Keratinocyte (primary cell): ENCODE data around the gene USP34. TPM values are rescaled to one million over a fixed set of nuclear protein-coding genes. Genes with fewer than 3 reads are reported as not detected.

Experiments used
- DNase-seq: peaks from one replicate; pipeline ENCODE4 v3.0.0-alpha.2; 2011; ENCODE audit warnings: low read depth, missing footprints, low spot score
- FAIRE-seq: peaks from 2 replicates; lab custom pipeline; 2011; peaks lifted over from hg19 to GRCh38; lab: Jason Lieb, UNC
- H2AFZ ChIP-seq: 2 replicates; pipeline ENCODE4 v1.6.0; 2012; ENCODE audit warnings: low read length, control low read depth, inconsistent platforms; ENCODE audit not compliant: control insufficient read depth
- H3K27ac ChIP-seq: 2 replicates; pipeline ENCODE4 v1.5.1; 2011; ENCODE audit warnings: low read length; ENCODE audit not compliant: control insufficient read depth, insufficient read depth
- H3K27me3 ChIP-seq: 3 replicates; pipeline ENCODE4 v1.6.0; 2011; ENCODE audit warnings: low read length; ENCODE audit not compliant: control insufficient read depth, insufficient read depth; ENCODE audit errors: extremely low read depth
- H3K36me3 ChIP-seq, 2 experiments: 2 replicates in 1 of 2; 3 replicates in 1 of 2; pipeline ENCODE4 v1.5.1; 2011; ENCODE audit warnings: low read length in 2 of 2, mild to moderate bottlenecking in 1 of 2; ENCODE audit not compliant: control insufficient read depth in 2 of 2, insufficient read depth in 2 of 2; ENCODE audit errors: extremely low read depth in 1 of 2
- H3K4me1 ChIP-seq: 3 replicates; pipeline ENCODE4 v1.5.1; 2011; ENCODE audit warnings: low read length; ENCODE audit not compliant: control insufficient read depth, insufficient read depth; ENCODE audit errors: extremely low read depth
- H3K4me2 ChIP-seq: 3 replicates; pipeline ENCODE4 v1.6.0; 2011; ENCODE audit warnings: low read depth, low read length; ENCODE audit not compliant: control insufficient read depth, insufficient read depth; ENCODE audit errors: extremely low read depth
- H3K4me3 ChIP-seq, 3 experiments: fragments of 200-600 bp in 1 of 3; sonication (generic) in 1 of 3; 2 replicates in 2 of 3; 3 replicates in 1 of 3; pipeline ENCODE4 v1.5.1; 2011 to 2016; ENCODE audit warnings: low read length in 3 of 3, mild to moderate bottlenecking in 3 of 3, control low read depth in 2 of 3, inconsistent platforms in 1 of 3, low read depth in 1 of 3, mixed read lengths in 1 of 3, mixed run types in 1 of 3, moderate library complexity in 1 of 3; ENCODE audit not compliant: control insufficient read depth in 2 of 3, insufficient read depth in 2 of 3; ENCODE audit errors: extremely low read depth in 1 of 3
- H3K79me2 ChIP-seq: 2 replicates; pipeline ENCODE4 v1.6.0; 2012; ENCODE audit warnings: low read length; ENCODE audit not compliant: control insufficient read depth, insufficient read depth
- H3K9ac ChIP-seq: 3 replicates; pipeline ENCODE4 v1.6.0; 2011; ENCODE audit warnings: low read length; ENCODE audit not compliant: control insufficient read depth, insufficient read depth; ENCODE audit errors: extremely low read depth
- H3K9me1 ChIP-seq: 3 replicates; pipeline ENCODE4 v1.6.0; 2011; ENCODE audit warnings: low read length; ENCODE audit not compliant: control insufficient read depth, insufficient read depth; ENCODE audit errors: extremely low read depth
- H3K9me3 ChIP-seq: 2 replicates; pipeline ENCODE4 v1.5.1; 2012; ENCODE audit warnings: low read depth, low read length; ENCODE audit not compliant: control insufficient read depth
- H4K20me1 ChIP-seq: 3 replicates; pipeline ENCODE4 v1.6.0; 2011; ENCODE audit warnings: low read length; ENCODE audit not compliant: control insufficient read depth, insufficient read depth; ENCODE audit errors: extremely low read depth
- EZH2 ChIP-seq: IDR thresholded peaks from one replicate; pipeline ENCODE4 v1.6.1; 2012; ENCODE audit warnings: inconsistent platforms, mild to moderate bottlenecking, low read length, moderate library complexity
- dilution Hi-C: fragments of 300-500 bp; cut with MboI; formaldehyde crosslinking; loops from one replicate; pipeline ENCODE4 v1.7.0; 2020; ENCODE audit warnings: low sequenced_read_pairs; ENCODE audit not compliant: extremely low pct_ligation_motif_present
- polyA plus RNA-seq, 5 experiments: library from polyadenylated mRNA; depleted of rRNA in 3 of 5; stranded (reverse) in 3 of 5; stranded (forward) in 1 of 5; unstranded in 1 of 5; fragments of >200 nt; gene quantifications; 1 replicate in 1 of 5; 2 replicates in 3 of 5; 3 replicates in 1 of 5; pipeline versions ENCODE4 v1.2.1 to v1.2.3, GENCODE V29; 2011 to 2012; ENCODE audit warnings: missing spikeins in 2 of 5, low read depth in 1 of 5, low replicate concordance in 1 of 5
- TF ChIP-seq, protein P1 (sequence below), 3 experiments: IDR thresholded peaks in 1 of 3; conservative IDR thresholded peaks in 1 of 3; optimal IDR thresholded peaks in 1 of 3; 2 replicates in 2 of 3; 3 replicates in 1 of 3; pipeline versions ENCODE3 to v1.5.1; 2011; ENCODE audit warnings: low read length in 3 of 3, mild to moderate bottlenecking in 3 of 3, moderate library complexity in 2 of 3, control low read depth in 1 of 3, inconsistent platforms in 1 of 3; ENCODE audit not compliant: insufficient read depth in 2 of 3; ENCODE audit errors: extremely low read depth in 1 of 3

USP34 gene
- polyA plus RNA-seq, 1 donor (not counting 4 experiments of a cell fraction or from before 2014, with no cell fraction given), result 54.7 TPM

DNA sequence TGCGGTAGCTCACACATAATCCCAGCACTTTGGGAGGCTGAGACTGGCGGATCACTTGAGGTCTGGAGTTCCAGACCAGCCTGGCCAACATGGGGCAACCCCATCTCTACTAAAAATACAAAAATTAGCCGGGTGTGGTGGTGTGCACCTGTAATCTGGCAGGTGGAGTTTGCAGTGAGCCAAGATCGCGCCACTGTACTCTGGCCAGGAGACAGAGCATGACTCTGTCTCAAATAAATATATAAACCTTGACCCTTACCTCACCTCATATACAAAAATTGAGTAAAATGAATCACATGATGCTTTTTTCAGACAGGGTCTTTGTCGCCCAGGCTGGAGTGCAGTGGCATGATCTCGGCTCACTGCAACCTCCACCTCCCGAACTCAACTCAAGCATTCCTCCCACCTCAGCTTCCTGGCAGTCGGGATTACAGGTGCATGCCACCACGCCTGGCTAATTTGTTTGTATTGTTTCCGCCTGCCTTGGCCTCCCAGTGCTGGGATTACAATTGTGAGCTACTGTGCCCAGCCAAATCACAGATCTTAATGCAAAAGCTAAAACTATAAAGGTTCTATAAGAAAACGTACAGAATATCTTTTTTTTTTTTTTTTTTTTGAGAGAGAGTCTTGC, 42.0 kb upstream of the USP34 start:
- Histone ChIP-seq H3K79me2 (peaks cover 97% of the 10 kb centered on the region), H3K27ac (no peak overlapping the region), H3K4me2 (no peak overlapping the region), H3K9ac (no peak overlapping the region), H3K9me1 (no peaks in the 10 kb centered on the region), H3K4me3 (no peak overlapping the region), H2AFZ (no peak overlapping the region), H4K20me1 (peaks cover 24% of the 10 kb centered on the region), H3K27me3 (no peaks in the 10 kb centered on the region), H3K9me3 (no peaks in the 10 kb centered on the region), H3K36me3 (peaks cover 10 to 30% of the 10 kb centered on the region in 2 experiments), H3K4me1 (no peaks in the 10 kb centered on the region)
- DNase-seq (no peak), FAIRE-seq (no peak)
- dilution Hi-C loops, result no loop called here
- no peak for TF ChIP-seq EZH2
- TF ChIP-seq, protein P1, sequence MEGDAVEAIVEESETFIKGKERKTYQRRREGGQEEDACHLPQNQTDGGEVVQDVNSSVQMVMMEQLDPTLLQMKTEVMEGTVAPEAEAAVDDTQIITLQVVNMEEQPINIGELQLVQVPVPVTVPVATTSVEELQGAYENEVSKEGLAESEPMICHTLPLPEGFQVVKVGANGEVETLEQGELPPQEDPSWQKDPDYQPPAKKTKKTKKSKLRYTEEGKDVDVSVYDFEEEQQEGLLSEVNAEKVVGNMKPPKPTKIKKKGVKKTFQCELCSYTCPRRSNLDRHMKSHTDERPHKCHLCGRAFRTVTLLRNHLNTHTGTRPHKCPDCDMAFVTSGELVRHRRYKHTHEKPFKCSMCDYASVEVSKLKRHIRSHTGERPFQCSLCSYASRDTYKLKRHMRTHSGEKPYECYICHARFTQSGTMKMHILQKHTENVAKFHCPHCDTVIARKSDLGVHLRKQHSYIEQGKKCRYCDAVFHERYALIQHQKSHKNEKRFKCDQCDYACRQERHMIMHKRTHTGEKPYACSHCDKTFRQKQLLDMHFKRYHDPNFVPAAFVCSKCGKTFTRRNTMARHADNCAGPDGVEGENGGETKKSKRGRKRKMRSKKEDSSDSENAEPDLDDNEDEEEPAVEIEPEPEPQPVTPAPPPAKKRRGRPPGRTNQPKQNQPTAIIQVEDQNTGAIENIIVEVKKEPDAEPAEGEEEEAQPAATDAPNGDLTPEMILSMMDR (optimal IDR thresholded peaks at IDR 0.05 in 1 of 3, IDR thresholded peaks at IDR 0.05 in 1 of 3, conservative IDR thresholded peaks at IDR 0.05 in 1 of 3; ENCODE audit: extremely low read depth in 1 of 3, insufficient read depth in 2 of 3, low read length in 3 of 3), result no peak

DNA sequence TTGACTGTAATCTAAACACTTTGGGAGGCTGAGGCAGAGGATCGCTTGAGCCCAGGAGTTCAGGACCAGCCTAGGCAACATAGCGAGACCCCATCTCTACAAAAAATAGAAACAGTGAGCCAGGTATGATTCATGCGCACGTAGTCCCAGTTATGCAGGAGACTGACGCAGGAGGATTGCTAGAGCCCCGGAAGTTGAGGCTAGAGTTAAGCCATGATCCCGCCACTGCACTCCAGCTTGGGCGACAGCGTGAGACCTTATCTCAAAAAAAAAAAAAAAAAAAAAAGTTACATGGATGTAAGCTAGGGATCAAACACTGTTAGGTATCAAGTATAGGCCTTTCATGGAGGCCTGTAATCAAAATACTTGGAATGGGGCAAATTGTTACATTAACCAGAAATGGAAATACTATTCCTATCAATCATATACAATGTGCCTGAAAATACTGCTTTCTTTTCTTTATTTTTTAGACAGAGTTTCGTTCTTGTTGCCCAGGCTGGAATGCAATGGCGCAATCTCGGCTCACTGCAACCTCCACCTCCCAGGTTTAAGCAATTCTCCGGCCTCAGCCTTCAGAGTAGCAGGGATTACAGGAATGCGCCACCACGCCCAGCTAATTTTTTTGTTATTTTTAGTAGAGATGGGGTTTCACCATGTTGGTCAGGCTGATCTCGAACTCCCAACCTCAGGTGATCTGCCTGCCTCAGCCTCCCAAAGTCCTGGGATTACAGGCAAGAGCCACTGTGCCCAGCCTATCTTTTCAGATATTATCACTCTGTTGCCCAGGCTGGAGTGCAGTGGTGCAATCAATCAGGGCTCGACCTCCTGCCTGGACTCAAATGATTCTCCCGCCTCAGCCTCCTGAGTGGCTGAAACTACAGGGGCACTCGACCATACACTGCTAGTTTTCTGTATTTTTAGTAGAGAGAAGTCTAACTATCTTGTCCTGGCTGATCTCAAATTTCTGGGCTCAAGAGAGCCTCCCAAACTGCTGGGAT, 40.1 kb upstream of the USP34 start:
- H3K9ac ChIP-seq, result no peak overlapping the region
- no peak overlapping the region for H2AFZ ChIP-seq
- peaks cover 30% of the 10 kb centered on the region for H4K20me1 ChIP-seq
- H3K4me3 ChIP-seq, result no peak overlapping the region
- no peaks in the 10 kb centered on the region for H3K27me3 ChIP-seq
- no peak for DNase-seq
- dilution Hi-C loops, result no loop called here
- H3K9me3 ChIP-seq, result no peaks in the 10 kb centered on the region
- H3K4me2 ChIP-seq, result no peak overlapping the region
- H3K36me3 ChIP-seq, result peaks cover 10 to 29% of the 10 kb centered on the region in 2 experiments
- no peaks in the 10 kb centered on the region for H3K9me1 ChIP-seq
- no peak for TF ChIP-seq EZH2
- TF ChIP-seq, protein P1 (optimal IDR thresholded peaks at IDR 0.05 in 1 of 3, IDR thresholded peaks at IDR 0.05 in 1 of 3, conservative IDR thresholded peaks at IDR 0.05 in 1 of 3; ENCODE audit: extremely low read depth in 1 of 3, insufficient read depth in 2 of 3, low read length in 3 of 3), result no peak
- peaks cover 98% of the 10 kb centered on the region for H3K79me2 ChIP-seq
- H3K27ac ChIP-seq, result no peak overlapping the region
- FAIRE-seq, result no peak
- no peaks in the 10 kb centered on the region for H3K4me1 ChIP-seq
